Measurements from ENCODE around the gene MED8. TPM values are rescaled to one million over a fixed set of nuclear protein-coding genes. Genes with fewer than 3 reads are reported as not detected.

The MED8 gene
- total RNA-seq, 1 donor from 2014 or later: 54.5 TPM

DNA sequence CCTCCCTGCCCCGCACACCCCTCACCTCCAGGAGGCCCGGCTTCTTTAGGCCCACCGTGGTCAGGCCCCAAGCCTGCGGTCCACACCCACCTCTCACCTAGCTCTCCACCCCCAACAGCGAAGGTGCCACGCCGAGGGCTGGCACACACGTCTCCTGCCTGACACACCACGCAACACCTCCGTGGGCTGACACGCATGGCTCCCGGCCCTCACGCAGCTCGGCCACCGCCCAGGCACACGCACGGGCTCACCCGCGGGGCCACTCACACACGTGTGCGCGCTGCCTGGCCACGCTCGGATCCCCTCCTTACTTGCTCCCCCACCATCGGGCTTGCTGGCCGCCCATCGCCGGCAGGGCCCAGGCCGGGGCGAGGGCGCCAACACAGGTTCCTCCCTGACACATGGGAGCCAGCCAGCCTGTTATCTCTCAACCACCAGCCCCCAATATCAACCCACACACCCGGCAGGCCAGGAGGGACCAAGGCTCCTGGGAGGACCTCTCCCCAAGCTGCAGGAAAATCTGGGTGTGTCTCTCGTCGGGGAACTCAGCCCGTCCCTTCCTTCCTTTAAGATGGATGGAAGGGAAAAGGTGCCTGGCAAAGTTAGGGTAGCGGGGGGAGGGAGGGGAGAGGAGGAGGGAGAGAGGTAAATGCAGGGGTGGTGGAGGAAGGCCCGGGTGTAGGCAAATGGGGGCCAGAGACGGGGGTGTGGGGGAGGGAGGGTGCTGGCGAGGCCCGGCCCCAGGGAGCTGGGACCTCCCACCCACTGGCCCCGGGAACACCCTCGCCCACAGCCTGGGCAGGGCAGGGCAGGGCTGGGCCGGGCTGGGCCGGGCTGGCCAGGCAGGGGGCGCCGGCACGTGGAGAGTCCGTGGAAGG lies 22.3 kb downstream of the MED8 start:
- TF ChIP-seq, protein P1, sequence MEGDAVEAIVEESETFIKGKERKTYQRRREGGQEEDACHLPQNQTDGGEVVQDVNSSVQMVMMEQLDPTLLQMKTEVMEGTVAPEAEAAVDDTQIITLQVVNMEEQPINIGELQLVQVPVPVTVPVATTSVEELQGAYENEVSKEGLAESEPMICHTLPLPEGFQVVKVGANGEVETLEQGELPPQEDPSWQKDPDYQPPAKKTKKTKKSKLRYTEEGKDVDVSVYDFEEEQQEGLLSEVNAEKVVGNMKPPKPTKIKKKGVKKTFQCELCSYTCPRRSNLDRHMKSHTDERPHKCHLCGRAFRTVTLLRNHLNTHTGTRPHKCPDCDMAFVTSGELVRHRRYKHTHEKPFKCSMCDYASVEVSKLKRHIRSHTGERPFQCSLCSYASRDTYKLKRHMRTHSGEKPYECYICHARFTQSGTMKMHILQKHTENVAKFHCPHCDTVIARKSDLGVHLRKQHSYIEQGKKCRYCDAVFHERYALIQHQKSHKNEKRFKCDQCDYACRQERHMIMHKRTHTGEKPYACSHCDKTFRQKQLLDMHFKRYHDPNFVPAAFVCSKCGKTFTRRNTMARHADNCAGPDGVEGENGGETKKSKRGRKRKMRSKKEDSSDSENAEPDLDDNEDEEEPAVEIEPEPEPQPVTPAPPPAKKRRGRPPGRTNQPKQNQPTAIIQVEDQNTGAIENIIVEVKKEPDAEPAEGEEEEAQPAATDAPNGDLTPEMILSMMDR (IDR thresholded peaks at IDR 0.05; ENCODE audit: insufficient read depth, low read depth, low read length): no peak
- no peak for TF ChIP-seq EZH2 (IDR thresholded peaks at IDR 0.05; ENCODE audit: insufficient read depth, low read length)
- H3K4me1 Mint-ChIP-seq (ENCODE audit: low read depth, unreplicated experiment): peaks cover 19% of the 10 kb centered on the region
- peaks cover 19% of the 10 kb centered on the region for H3K36me3 Mint-ChIP-seq (ENCODE audit: low read depth, unreplicated experiment)
- Histone ChIP-seq H3K27ac (ENCODE audit: low read depth, low read length) (peak overlapping the region; percentile 79), H4K20me1 (ENCODE audit: insufficient read depth, low read length) (peaks cover 33% of the 10 kb centered on the region), H3K4me2 (ENCODE audit: low read length) (peak overlapping the region; percentile 89), H3K36me3 (ENCODE audit: insufficient read depth, low read length) (peaks cover 24% of the 10 kb centered on the region), H3K9me3 (ENCODE audit: insufficient read depth, low read depth, low read length) (no peaks in the 10 kb centered on the region), H3K9ac (ENCODE audit: low read length) (peak overlapping the region; percentile 86), H3K27me3 (ENCODE audit: insufficient read depth, low read length) (no peaks in the 10 kb centered on the region), H3K4me3 (ENCODE audit: insufficient read depth, low read depth, low read length) (peak overlapping the region; percentile 69), H3K4me1 (ENCODE audit: insufficient read depth, low read length) (peaks cover 28% of the 10 kb centered on the region), H3K79me2 (ENCODE audit: insufficient read depth, low read length) (peaks cover 67% of the 10 kb centered on the region), H2AFZ (ENCODE audit: low read depth, low read length) (peak overlapping the region; percentile 35)
- no peaks in the 10 kb centered on the region for H3K9me3 Mint-ChIP-seq (ENCODE audit: unreplicated experiment)
- FAIRE-seq: no peak
- H3K27ac Mint-ChIP-seq (ENCODE audit: unreplicated experiment): peak overlapping the region; percentile 91
- H3K27me3 Mint-ChIP-seq (ENCODE audit: low read depth, unreplicated experiment): no peaks in the 10 kb centered on the region
- H3K4me3 Mint-ChIP-seq (ENCODE audit: unreplicated experiment): peak overlapping the region; percentile 91
- peak; percentile 40 for DNase-seq (ENCODE audit: low read depth)

DNA sequence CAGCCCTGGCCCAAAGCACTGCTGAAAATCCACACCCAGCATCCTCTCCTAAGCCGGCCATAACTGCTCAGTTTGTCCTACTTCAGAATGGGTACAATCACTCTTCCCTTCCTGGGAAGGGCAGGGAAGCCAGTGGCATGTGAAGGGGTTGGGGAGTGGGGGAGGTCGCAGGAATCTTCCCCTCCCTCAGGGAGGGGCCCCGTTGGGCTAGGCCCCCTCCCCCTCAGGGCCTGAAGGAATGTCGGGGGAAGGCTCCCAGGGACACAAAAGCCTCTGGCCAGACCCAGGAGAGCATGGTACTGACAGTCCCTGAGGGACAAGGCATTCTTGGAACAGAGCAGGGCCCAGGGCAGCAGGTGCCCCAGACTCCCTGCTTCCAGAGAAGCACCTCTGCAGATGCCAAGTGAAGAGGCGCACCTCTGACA lies 23.0 kb downstream of the MED8 start:
- Histone ChIP-seq H3K27ac (ENCODE audit: low read depth, low read length) (peak overlapping the region; percentile 79), H3K9ac (ENCODE audit: low read length) (peak overlapping the region; percentile 86), H4K20me1 (ENCODE audit: insufficient read depth, low read length) (peaks cover 40% of the 10 kb centered on the region), H3K4me3 (ENCODE audit: insufficient read depth, low read depth, low read length) (peak overlapping the region; percentile 69), H3K79me2 (ENCODE audit: insufficient read depth, low read length) (peaks cover 73% of the 10 kb centered on the region), H3K36me3 (ENCODE audit: insufficient read depth, low read length) (peaks cover 31% of the 10 kb centered on the region), H3K27me3 (ENCODE audit: insufficient read depth, low read length) (no peaks in the 10 kb centered on the region), H3K4me2 (ENCODE audit: low read length) (peak overlapping the region; percentile 89), H3K9me3 (ENCODE audit: insufficient read depth, low read depth, low read length) (no peaks in the 10 kb centered on the region), H3K4me1 (ENCODE audit: insufficient read depth, low read length) (peaks cover 28% of the 10 kb centered on the region), H2AFZ (ENCODE audit: low read depth, low read length) (no peak overlapping the region)
- Mint-ChIP-seq H3K9me3 (ENCODE audit: unreplicated experiment) (no peaks in the 10 kb centered on the region), H3K4me1 (ENCODE audit: low read depth, unreplicated experiment) (peaks cover 19% of the 10 kb centered on the region), H3K36me3 (ENCODE audit: low read depth, unreplicated experiment) (peaks cover 23% of the 10 kb centered on the region), H3K27ac (ENCODE audit: unreplicated experiment) (peak overlapping the region; percentile 91), H3K27me3 (ENCODE audit: low read depth, unreplicated experiment) (no peaks in the 10 kb centered on the region), H3K4me3 (ENCODE audit: unreplicated experiment) (peak overlapping the region; percentile 91)
- FAIRE-seq: no peak
- DNase-seq (ENCODE audit: low read depth): no peak
- no peak for TF ChIP-seq EZH2 (IDR thresholded peaks at IDR 0.05; ENCODE audit: insufficient read depth, low read length)
- TF ChIP-seq, protein P1 (IDR thresholded peaks at IDR 0.05; ENCODE audit: insufficient read depth, low read depth, low read length): no peak

DNA sequence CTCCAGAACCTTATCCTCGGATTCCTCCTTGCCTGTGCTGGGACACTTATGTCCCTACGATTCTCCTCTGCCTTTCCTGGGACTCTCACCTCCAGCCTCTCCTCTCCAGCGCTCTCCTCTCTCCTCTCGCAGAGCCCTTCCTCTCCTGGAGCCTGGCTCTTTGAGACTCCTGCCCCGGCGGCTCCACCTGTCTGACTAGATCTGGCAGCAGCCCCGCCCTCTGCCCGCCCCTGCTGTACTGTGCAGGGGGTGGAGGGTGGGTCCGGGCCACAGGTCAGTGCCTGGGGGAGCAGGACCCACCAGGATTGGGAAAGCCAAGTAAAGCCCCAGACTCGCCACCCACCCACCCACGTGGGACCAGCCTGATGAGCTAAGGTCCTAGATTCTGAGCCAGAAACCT lies 23.4 kb downstream of the MED8 start:
- Histone ChIP-seq H3K4me2 (ENCODE audit: low read length) (peak overlapping the region; percentile 89), H3K27ac (ENCODE audit: low read depth, low read length) (no peak overlapping the region)

More for the DNA sequence above, 23.4 kb downstream of the MED8 start:
- peaks cover 19% of the 10 kb centered on the region for H3K4me1 Mint-ChIP-seq (ENCODE audit: low read depth, unreplicated experiment)
- H3K27ac Mint-ChIP-seq (ENCODE audit: unreplicated experiment): no peak overlapping the region
- H3K9ac ChIP-seq (ENCODE audit: low read length): peak overlapping the region; percentile 86
- FAIRE-seq (no peak), DNase-seq (ENCODE audit: low read depth) (no peak)
- H2AFZ ChIP-seq (ENCODE audit: low read depth, low read length): no peak overlapping the region
- H3K36me3 ChIP-seq (ENCODE audit: insufficient read depth, low read length): peaks cover 35% of the 10 kb centered on the region
- H3K4me3 ChIP-seq (ENCODE audit: insufficient read depth, low read depth, low read length): peak overlapping the region; percentile 69
- peaks cover 78% of the 10 kb centered on the region for H3K79me2 ChIP-seq (ENCODE audit: insufficient read depth, low read length)
- no peaks in the 10 kb centered on the region for H3K9me3 ChIP-seq (ENCODE audit: insufficient read depth, low read depth, low read length)
- no peaks in the 10 kb centered on the region for H3K27me3 Mint-ChIP-seq (ENCODE audit: low read depth, unreplicated experiment)
- peaks cover 44% of the 10 kb centered on the region for H4K20me1 ChIP-seq (ENCODE audit: insufficient read depth, low read length)
- peaks cover 27% of the 10 kb centered on the region for H3K36me3 Mint-ChIP-seq (ENCODE audit: low read depth, unreplicated experiment)
- no peaks in the 10 kb centered on the region for H3K9me3 Mint-ChIP-seq (ENCODE audit: unreplicated experiment)
- H3K4me3 Mint-ChIP-seq (ENCODE audit: unreplicated experiment): peak overlapping the region; percentile 91
- TF ChIP-seq, protein P1 (IDR thresholded peaks at IDR 0.05; ENCODE audit: insufficient read depth, low read depth, low read length): no peak
- H3K27me3 ChIP-seq (ENCODE audit: insufficient read depth, low read length): no peaks in the 10 kb centered on the region
- H3K4me1 ChIP-seq (ENCODE audit: insufficient read depth, low read length): peaks cover 31% of the 10 kb centered on the region

Measured in astrocyte (in vitro differentiated cells and primary cell).